Activated naive CD8-positive, alpha-beta T cell treated with anti-CD3 and anti-CD28 coated beads, Interleukin-2, amount 10 ng/mL, durations not matched to agents 7 days and 5 days (primary cell): ENCODE results near the gene CACTIN. TPM values are rescaled to one million over a fixed set of nuclear protein-coding genes. Genes with fewer than 3 reads are reported as not detected.
"Not testable (repeated sequence)": the region's sequence is repeated elsewhere in the genome, so short reads cannot be mapped to it uniquely, and the experiment has no call there.

Experiments used
- ATAC-seq: fragments of 150-1000 bp; cut with Tn5 transposase; one replicate; pipeline ENCODE4 v1.10.0; 2021; ENCODE audit warnings: low read depth, moderate library complexity
- POLR2A ChIA-PET: fragments of 350-600 bp; sonication (Branson Sonifier 250); formaldehyde crosslinking; loops from one replicate; lab custom pipeline; 2021; ENCODE audit warnings: antibody characterized with exemption; lab: Charles Lee
- DNase-seq: peaks from one replicate; pipeline ENCODE4 v3.0.0; 2021
- H3K27ac Mint-ChIP-seq: one replicate; pipeline ENCODE4 v1.8.0; 2022; ENCODE audit warnings: mild to moderate bottlenecking, mixed read lengths
- H3K27me3 Mint-ChIP-seq: one replicate; pipeline ENCODE4 v1.8.0; 2022; ENCODE audit warnings: mild to moderate bottlenecking, moderate library complexity, mixed read lengths
- H3K36me3 Mint-ChIP-seq: one replicate; pipeline ENCODE4 v1.8.0; 2021; ENCODE audit warnings: mild to moderate bottlenecking, mixed read lengths
- H3K4me1 Mint-ChIP-seq: one replicate; pipeline ENCODE4 v1.8.0; 2021; ENCODE audit warnings: mixed read lengths
- H3K4me3 Mint-ChIP-seq: one replicate; pipeline ENCODE4 v1.8.0; 2022; ENCODE audit warnings: mild to moderate bottlenecking, moderate library complexity, mixed read lengths
- H3K9me3 Mint-ChIP-seq: one replicate; pipeline ENCODE4 v1.8.0; 2021; ENCODE audit warnings: mixed read lengths
- total RNA-seq, 2 experiments: library from RNA; stranded (reverse); gene quantifications; one replicate each; pipeline ENCODE4 v1.2.3, GENCODE V29; 2021

The CACTIN gene
- total RNA-seq, 2 experiments from 2014 or later, result 36.8 to 40.8 TPM

GRCh38 chr19:3572132-3572854 lies 54.3 kb downstream of the CACTIN start:
- peaks cover 2% of the 10 kb centered on the region for H3K36me3 Mint-ChIP-seq
- POLR2A ChIA-PET, result no interaction called here
- no peaks in the 10 kb centered on the region for H3K27me3 Mint-ChIP-seq

GRCh38 chr19:3570606-3571011 lies 56.0 kb downstream of the CACTIN start:
- no peak overlapping the region for H3K27ac Mint-ChIP-seq
- ATAC-seq, result no peak
- no peak overlapping the region for H3K4me3 Mint-ChIP-seq
- H3K27me3 Mint-ChIP-seq, result no peaks in the 10 kb centered on the region
- no peak for DNase-seq
- POLR2A ChIA-PET, result no interaction called here
- no peaks in the 10 kb centered on the region for H3K9me3 Mint-ChIP-seq
- H3K36me3 Mint-ChIP-seq, result peaks cover 2% of the 10 kb centered on the region
- peaks cover 8% of the 10 kb centered on the region for H3K4me1 Mint-ChIP-seq

More at GRCh38 chr19:3572132-3572854, 54.3 kb downstream of the CACTIN start:
- Mint-ChIP-seq H3K9me3 (no peaks in the 10 kb centered on the region), H3K27ac (peak overlapping the region; percentile 56), H3K4me3 (peak overlapping the region; percentile 63), H3K4me1 (peaks cover 8% of the 10 kb centered on the region)
- ATAC-seq (peak; percentile 98), DNase-seq (peak; percentile 97)

- DNase-seq, ATAC-seq, H3K9me3 Mint-ChIP-seq, POLR2A ChIA-PET, H3K4me1 Mint-ChIP-seq, H3K4me3 Mint-ChIP-seq, H3K27me3 Mint-ChIP-seq, H3K36me3 Mint-ChIP-seq, H3K27ac Mint-ChIP-seq: not testable (repeated sequence)
These were observed 56.5 kb downstream of the CACTIN start for GRCh38 chr19:3570042-3570441.

GRCh38 chr19:3565139-3565538 lies 61.5 kb downstream of the CACTIN start:
- no peak for DNase-seq
- Mint-ChIP-seq H3K4me3 (no peak overlapping the region), H3K9me3 (no peaks in the 10 kb centered on the region), H3K27me3 (no peaks in the 10 kb centered on the region), H3K36me3 (no peaks in the 10 kb centered on the region), H3K27ac (no peak overlapping the region), H3K4me1 (no peaks in the 10 kb centered on the region)
- POLR2A ChIA-PET, result no interaction called here
- no peak for ATAC-seq

GRCh38 chr19:3563709-3564524 lies 62.7 kb downstream of the CACTIN start:
- H3K36me3 Mint-ChIP-seq, result no peaks in the 10 kb centered on the region
- POLR2A ChIA-PET, result interaction anchor here (0.6 kb wide), 1 partner anchor 47 kb away, joined by 3 read pairs; no protein-coding TSS in a partner anchor
- H3K4me3 Mint-ChIP-seq, result no peak overlapping the region
- no peaks in the 10 kb centered on the region for H3K9me3 Mint-ChIP-seq
- H3K27me3 Mint-ChIP-seq, result no peaks in the 10 kb centered on the region
- ATAC-seq (no peak), DNase-seq (no peak)
- H3K4me1 Mint-ChIP-seq, result no peaks in the 10 kb centered on the region
- H3K27ac Mint-ChIP-seq, result no peak overlapping the region

Other genes starting within 250 kb of the CACTIN start
- 1 to 10 TPM; 5.2 to 6.0 TPM for gene SMIM24, start 146.3 kb downstream of the CACTIN start, total RNA-seq
- gene SMIM44, start 143.3 kb downstream of the CACTIN start, total RNA-seq, result not detected
- 10 to 100 TPM in 1 of 2 experiments, 1 to 10 TPM in 1; 9.9 to 12.1 TPM for gene DOHH, start 126.1 kb downstream of the CACTIN start, total RNA-seq
- 10 to 100 TPM; 82.9 to 83.6 TPM for gene FZR1, start 120.5 kb downstream of the CACTIN start, total RNA-seq
- 10 to 100 TPM; 11.4 to 13.9 TPM for gene TEKTIP1, start 87.6 kb downstream of the CACTIN start, total RNA-seq
- gene MFSD12, start 69.2 kb downstream of the CACTIN start, total RNA-seq, result 10 to 100 TPM; 84.5 to 90.8 TPM
- 10 to 100 TPM; 58.5 to 59.5 TPM for gene HMG20B, start 53.8 kb downstream of the CACTIN start, total RNA-seq
- gene GIPC3, start 41.3 kb downstream of the CACTIN start, total RNA-seq, result 1 to 10 TPM; 1.4 to 1.5 TPM
- 1 to 10 TPM; 1.7 to 2.1 TPM for gene TBXA2R, start 19.9 kb downstream of the CACTIN start, total RNA-seq
- gene PIP5K1C, start 73.7 kb upstream of the CACTIN start, total RNA-seq, result 10 to 100 TPM; 18.9 to 23.5 TPM
- 1 to 10 TPM; 5.2 to 7.6 TPM for gene TJP3, start 81.6 kb upstream of the CACTIN start, total RNA-seq
- gene APBA3, start 134.9 kb upstream of the CACTIN start, total RNA-seq, result 10 to 100 TPM; 54.5 to 61.9 TPM
- gene MRPL54, start 135.9 kb upstream of the CACTIN start, total RNA-seq, result 10 to 100 TPM; 68.9 to 73.9 TPM
- gene RAX2, start 145.4 kb upstream of the CACTIN start, total RNA-seq, result not detected
- 10 to 100 TPM; 29.4 to 31.8 TPM for gene MATK, start 159.6 kb upstream of the CACTIN start, total RNA-seq
- under 1 TPM; 0.55 to 0.91 TPM for gene ZFR2, start 242.2 kb upstream of the CACTIN start, total RNA-seq